Stromal cell of bone marrow (primary cell): Measurements from ENCODE around the gene SERPIND1.
"Not testable (repeated sequence)": the region's sequence is repeated elsewhere in the genome, so short reads cannot be mapped to it uniquely, and the experiment has no call there.

ENCODE experiments used
- DNase-seq: peaks from one replicate; pipeline ENCODE4 v3.0.0-alpha.2; 2012; ENCODE audit warnings: low read depth

The SERPIND1 gene, protein sequence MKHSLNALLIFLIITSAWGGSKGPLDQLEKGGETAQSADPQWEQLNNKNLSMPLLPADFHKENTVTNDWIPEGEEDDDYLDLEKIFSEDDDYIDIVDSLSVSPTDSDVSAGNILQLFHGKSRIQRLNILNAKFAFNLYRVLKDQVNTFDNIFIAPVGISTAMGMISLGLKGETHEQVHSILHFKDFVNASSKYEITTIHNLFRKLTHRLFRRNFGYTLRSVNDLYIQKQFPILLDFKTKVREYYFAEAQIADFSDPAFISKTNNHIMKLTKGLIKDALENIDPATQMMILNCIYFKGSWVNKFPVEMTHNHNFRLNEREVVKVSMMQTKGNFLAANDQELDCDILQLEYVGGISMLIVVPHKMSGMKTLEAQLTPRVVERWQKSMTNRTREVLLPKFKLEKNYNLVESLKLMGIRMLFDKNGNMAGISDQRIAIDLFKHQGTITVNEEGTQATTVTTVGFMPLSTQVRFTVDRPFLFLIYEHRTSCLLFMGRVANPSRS

DNA sequence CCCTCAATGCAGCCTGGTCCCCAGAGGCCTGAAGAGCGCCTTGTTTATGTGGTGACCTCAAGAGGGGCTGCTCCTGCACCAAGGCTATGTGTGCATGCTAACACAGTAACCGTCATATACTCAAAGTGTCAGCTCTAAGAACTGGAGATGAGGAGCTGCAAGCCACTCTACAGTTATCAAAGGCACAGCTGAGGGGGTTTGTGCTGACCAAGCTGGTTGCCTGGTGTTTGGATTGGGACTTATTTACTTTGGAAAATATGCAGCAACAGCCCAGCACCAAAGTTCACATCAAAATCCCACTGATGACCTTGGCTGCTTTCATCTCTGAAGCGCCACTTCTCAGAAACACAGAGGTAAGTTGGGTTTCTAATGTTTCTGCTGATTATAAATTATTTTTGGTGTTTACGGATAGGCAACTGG, at the start of gene SERPIND1:
Gene SERPIND1, plus strand, starts transcription at position 321 of the 420 bp plus-strand sequence. CDS start 5,200 bp downstream, outside the sequence.
- no peak for DNase-seq

DNA sequence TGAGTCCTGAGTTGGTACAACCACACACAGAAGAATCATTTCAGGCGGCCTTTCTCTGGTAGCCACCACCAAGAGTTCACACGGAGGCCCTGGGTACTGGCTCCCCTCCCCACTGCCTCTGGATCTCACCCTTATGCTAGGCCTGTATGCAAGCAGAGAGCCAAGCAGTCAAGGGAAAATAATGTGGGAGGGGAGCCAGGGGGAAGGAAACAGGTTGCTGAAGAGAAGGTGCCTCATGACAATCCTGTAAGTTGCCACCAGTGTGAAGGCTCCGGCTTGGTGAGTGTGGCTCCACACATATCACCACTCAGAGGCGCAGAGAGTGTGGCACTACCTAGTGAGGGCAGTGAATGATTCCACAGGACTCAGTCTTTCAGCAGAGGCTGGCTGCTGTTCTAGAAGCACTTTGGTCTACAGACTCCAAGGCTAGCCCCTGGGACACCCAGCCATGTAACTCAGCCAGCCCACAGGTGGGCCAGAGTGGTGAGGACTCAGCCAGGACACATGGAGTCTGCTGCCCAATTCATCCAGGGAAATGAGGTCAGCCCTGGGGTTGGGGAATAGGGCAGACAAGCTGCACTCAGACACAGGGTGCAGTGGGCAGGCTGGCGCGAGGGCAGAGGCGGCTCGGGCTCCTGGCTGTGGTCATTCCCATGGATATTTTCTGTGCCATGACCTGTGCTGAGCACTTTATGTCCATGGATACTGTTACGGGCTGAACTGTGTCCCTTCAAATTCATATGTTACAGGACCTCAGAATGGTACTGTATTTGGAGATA, 49.0 kb upstream of the SERPIND1 start:
- no peak for DNase-seq

DNA sequence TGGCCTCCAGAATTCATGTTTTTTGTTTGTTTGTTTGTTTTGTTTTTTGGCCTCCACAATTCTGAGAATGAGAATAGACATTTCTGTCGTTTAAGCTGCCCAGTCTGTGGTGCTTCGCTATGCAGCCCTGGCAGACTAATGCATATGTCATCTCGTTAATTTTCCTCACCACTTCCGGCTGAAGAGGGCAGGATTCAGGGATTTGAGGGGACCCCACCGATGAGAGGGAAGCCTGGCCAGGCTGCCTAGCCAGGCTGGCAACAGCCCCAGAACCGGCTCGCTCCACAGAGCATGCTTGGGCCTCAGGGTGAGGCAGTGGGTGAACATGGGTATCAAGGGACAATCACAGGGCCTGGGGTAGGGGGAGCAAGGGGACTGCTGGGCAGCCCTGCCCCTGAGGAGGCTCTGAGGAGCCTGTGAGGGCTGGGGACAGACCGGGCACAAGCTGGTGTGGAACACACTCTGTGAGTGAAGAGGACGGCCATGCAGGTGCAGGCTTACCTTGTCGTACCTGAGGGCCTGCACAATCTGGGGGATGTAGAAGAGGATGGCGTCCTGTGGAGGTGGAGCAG, 47.8 kb upstream of the SERPIND1 start:
- DNase-seq, result no peak

DNA sequence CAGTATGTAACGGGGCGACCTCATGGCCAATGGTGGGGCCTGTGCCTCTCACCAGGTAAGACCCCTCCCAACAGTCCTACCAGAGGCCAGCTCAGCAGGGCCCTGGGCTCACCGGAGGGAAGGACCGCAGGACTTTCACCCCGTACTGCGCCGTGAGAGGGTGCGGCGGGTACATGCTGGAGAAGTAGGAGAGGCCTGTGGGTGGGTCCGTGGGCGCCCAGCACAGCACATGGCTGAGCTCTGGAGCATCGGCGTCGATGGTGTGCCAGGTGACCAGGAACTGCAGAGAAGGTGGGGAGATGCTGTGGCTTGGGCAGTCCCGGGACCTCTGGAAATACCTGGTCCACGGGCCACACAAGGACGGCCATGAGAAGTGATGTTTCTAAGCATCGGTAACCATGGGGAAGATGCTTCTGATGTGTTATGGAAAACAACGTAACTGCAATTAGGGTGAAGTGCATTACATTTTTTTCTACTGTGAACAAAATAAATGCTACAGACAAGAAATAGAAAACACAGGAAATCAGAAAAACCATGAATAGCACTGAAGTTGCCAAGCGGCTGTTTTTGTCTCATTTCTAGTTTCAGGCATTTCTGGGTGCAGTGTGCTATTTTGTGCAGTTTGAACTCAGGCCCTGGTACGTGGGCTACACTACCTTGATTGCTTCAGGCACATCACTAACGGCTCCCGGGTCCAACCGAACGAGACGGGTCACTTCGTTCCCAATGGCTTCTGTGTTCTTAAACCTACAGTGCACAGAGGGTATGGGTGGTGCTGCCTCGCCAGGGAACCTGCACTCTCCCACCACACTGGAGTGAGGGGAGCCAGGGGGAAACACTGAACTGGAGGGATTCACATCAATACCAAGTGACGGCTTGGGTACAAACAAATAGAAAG, 46.5 kb upstream of the SERPIND1 start:
- DNase-seq, result no peak

DNA sequence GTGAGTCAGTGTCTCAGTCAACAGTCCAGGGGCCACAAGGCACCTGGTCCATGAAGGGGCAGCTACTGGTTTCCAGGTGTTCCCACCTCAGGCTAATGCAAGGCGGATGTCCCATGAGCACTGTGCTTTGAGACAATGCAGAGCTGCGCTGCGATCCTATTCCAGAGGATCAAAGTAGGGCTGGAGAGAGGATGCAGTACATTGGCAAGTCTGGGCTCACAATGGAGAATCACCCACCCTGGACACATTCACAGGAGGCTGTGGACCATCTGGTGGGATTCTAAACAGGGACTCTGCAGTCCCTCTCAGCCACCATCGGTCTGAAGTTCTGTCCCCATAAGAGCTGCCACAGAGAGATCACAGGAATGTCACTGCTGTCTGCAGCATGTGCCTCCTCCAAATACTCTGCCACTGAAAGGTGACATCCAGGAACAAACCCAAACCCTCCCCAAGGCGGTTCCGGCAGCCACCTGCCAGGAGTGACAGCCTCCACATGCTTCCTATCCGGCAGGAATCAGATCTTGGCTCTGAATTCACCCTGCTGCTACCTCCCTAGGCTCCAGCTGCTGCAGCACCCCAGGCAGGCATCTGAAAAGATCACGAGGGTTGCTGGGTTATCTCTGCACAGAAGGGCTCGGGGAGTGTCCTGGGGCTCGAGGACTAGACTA, 45.3 kb upstream of the SERPIND1 start:
- no peak for DNase-seq

DNA sequence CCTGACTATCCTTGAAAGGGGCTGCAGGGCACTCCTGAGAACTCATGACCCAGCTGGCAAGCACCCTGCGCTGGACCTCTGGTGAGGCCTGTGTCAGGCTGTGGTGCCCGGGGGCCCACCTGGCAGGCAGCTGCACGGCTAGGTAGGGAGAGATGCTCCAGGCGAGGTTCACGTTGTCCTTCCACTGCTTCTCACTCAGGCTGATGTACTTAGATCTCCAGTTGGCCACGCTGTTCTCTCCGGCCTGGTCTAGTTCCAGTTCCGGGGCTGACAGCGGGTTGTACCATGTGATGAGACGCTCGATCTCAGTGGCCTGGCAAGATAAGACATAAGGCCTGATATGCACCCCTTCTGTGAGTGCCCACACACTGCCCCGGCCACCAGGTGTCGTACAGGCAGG, 44.7 kb upstream of the SERPIND1 start:
- no peak for DNase-seq

DNA sequence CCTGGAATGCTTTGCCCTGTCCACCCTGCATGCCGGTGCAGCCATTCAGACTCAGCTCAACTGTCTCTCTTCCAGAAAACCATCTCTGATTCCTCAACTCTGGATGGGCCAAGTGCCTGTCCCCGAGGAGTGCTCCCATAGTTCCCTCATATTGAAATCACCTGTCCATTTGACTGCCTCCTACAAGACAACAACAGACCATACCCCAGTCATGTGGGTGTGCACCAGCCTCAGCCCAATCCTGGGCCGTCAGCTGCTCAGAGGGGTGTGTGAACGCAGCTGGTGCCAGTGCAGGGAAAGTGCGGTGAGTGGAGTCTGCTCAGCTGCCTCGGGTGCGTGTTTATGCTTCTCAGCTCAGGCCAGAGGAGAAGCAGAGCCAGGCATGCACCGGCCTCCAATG, 41.5 kb upstream of the SERPIND1 start:
- not testable (repeated sequence) for DNase-seq

DNA sequence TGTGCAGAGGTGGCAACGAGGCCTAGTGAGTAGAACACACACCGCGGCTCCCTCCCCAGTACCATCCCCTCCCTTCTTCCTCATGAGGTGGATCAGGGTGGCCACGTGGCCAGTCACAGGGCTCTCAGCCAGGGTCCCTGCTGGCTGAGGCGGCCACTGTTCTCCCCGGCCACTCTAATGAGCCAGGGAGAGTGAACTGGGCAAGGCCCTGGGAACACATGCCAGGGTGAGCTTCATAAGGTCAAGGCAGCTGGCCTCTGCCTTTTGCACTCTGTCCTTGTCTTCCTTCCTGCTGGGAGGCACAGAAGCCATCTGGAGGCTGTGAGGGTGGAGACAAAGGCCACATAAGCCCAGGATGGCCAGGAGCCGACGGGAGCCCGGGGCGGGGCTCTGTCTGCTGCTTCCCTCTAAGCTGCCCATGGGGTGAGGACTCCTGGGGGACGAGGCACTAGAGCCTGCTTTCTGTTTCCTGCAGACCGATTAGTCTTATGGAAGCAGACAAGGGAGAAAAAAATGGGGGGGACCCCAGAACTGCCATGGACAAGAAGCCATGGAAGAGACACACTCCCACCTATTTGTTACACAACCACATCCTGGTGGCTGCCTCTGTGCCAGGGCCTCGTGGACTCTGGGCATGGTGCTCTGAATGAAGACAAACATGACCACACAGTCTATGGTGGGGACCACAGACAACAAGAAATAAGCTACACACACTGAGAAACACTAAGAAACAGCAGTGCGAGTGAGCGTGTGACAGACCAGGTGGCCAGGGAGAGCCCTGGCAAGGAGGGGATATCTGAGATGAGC, 38.4 kb upstream of the SERPIND1 start:
- DNase-seq, result not testable (repeated sequence)

DNA sequence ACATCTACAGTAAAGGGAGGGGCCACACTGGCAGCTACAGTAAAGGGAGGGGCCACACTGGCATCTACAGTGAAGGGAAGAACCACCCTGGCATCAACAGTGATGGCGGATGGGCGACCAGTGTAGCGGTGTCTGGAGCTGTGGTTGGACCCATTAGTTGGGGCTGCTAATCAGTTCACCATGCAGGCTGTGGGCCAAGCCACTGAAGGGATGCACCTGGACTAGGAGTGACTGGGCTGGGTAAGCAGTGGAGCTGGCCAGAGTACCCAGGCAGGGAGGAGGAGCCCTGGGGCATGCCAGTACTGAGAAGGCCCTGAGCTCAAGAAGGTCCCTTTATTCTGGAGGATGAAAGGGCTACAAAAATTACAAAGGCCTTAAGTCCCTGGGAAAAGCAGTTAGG, 37.0 kb upstream of the SERPIND1 start:
- DNase-seq, result not testable (repeated sequence)

DNA sequence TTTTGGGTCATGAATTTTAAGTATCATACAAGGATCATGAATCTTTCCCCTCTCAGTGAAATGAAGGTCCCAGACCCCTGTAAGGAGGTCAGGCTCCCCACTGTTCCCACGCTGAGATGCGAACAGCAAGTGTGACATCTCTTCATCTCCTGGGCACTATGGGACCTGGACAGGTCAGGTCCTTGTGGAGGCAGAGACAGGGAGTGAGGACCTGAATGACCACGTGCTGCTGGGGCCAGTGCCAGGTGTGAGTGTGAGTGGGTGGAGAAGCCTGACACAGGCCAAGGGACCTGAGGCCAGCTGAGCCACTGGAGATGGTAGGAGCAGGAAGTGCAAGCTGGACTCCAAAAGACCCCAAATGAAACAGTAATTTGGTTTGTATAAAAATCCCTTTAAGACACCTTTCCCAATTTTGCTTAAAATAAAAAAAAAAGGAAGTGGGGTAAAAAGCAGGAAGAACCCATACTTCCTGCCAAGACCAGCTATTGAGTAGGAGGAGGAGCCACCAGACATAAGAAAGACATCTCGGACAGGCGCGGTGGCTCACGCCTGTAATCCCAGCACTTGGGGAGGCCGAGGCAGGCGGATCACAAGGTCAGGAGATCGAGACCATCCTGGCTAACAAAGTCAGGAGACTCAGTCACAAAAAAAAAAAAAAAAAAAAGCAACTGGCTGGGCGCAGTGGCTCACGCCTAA, 35.4 kb upstream of the SERPIND1 start:
- no peak for DNase-seq

DNA sequence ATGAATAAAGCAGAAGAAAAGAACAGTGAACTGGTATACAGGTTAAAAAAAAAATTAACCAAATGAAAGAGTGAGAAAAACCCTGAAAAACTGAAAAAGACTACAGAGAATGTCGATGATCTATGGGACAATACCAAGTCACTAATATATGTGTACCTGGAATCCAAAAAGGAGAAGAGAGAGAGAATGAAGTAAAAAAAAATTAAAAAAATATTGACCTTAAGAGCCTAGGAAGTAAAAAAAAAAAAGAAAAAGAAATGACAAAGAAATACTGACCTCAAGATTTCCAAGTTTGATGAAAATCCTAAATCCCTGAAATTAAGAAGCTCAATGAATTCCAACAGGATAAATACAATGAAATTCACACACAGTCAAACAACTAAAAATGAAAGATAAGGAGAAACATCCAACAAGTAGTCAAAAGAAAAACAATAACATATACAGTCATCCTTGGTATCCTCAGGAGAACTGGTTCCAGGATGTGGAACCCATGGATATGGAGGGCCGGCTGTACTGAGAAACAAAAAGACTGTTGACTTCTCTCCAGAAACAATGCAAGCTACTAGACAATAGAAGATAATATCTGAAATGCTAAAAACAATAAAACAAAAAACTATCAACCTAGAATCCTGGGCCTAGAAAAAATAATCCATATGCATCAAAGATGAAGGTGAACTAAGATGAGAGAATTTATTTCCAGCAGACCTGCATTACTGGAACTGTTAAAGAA, 33.5 kb upstream of the SERPIND1 start:
- DNase-seq, result no peak

DNA sequence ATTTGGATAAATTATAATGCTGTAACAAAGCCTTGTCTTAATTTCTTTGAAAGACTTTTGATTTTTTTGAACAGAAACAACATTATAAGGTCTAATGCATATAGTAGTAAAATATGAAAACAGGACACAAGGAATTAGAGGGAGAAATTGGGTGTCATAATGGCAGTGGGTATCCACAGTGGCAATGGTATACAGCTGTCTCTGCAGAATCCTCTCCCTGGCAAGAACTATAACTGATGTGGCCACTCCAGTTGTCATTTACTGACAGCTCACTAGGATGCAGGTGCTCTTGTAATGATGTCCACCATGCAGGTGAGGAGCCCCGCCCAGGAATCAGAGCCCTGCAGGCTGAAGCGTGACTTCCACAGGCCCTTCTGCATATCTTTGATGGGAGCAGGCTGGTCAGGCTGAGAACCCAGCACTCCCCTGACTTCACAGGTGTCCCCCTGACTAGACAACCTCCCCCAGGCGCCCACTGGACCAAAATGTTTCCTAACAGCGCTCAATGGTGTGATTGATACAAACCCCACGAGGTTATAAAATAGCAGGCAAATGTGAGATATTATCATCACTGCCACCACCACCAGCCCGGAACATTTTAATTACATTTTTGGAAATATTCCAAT, 32.8 kb upstream of the SERPIND1 start:
- DNase-seq, result no peak

DNA sequence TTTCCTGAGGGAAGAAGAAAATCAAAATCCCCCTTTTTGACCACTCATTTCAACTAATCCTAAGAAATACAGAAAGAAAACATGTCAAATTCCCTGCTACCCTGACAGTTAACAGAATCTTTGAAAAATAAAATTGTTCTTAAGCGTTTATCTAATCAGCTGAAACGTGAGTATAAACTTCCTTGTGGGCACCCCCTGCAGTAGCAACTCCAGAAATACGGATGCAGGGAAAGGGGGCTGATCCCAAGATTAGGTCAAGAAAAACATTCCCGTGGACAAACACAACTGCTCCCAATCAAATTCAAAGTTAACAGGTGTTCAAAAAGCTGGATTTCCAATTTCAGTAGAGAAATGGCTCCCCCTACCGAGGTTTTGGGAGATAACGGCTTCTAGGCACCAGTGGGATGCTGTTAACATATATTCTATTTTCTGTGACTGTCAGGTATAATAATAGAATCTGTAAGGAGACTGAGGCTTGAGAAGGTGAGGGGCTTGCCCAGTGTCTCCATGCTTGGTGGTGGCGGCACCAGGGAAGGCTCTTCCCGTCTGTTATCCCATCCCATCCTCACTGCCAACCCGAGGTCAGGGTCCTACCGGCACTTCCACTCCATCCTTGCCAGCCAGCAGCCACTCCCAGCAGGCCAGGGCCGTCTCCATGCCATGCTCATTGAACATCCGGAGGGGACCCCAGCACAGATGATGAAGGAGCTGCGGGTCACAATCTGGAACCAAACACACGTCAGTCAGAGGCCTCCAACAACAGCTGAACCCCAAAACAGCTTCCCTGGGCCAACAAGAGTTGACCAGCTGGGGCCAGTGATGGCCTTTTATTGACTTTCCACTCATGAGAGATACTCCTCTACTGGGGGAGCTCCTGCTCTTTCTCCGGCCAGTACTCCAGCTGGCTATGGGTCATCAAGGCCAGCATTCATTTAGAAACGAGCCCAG, 32.0 kb upstream of the SERPIND1 start:
- DNase-seq, result no peak

DNA sequence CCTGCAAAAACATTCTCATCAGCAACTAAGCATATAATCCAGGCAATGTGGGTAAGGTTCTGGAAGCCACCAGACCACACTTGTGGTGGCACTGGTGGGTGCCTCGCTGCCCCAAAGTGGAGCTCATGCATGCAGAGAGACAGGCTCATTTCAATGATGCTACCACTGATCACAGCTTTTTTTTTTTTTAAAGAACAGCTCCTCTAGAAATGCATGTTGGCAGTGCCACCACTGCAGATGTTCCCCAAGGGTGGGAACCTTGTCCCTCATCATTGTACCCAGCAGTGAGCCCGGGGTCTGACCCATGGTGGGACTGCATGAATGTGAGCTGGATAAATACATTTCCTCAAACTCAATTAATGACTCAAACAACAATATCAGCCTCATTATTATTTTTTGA, 31.1 kb upstream of the SERPIND1 start:
- DNase-seq, result no peak

DNA sequence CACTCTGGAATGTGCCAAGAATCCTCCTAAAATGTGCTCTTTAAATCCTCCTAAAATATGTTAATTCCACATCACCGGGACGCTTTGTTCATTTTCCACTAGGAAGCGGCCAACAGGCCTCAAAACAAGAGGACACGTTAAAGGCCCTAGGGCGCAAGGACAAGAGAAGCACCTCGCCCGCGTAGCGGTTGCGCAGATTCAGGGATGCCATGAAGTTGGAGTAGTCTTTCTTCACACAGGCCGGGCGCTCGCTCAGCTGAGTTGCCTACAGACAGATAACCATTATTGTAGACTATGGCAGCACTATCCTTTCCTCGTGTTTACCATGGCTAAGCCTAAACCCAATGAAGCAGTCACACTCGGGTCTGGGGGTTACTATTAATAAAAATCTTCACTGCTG, 29.5 kb upstream of the SERPIND1 start:
- no peak for DNase-seq

DNA sequence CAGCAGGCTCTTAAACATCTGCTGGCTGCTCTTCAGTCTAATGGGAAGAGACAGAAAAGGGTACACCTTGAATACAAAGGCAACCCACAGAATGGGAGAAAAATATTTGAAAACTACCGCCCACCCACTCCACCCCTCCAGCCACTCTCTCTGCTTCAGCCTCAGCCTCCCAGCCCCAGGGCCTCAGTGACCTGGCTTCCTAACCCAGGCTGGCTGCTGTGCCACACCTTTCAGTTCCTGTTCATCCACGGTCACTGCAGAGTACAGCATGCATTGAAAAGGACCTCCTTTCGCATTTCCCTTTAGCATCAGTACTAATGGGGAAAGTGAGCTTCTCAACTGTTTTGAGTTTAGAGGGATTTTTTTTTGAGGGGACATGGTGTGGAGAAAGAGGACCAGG, 28.8 kb upstream of the SERPIND1 start:
- no peak for DNase-seq

DNA sequence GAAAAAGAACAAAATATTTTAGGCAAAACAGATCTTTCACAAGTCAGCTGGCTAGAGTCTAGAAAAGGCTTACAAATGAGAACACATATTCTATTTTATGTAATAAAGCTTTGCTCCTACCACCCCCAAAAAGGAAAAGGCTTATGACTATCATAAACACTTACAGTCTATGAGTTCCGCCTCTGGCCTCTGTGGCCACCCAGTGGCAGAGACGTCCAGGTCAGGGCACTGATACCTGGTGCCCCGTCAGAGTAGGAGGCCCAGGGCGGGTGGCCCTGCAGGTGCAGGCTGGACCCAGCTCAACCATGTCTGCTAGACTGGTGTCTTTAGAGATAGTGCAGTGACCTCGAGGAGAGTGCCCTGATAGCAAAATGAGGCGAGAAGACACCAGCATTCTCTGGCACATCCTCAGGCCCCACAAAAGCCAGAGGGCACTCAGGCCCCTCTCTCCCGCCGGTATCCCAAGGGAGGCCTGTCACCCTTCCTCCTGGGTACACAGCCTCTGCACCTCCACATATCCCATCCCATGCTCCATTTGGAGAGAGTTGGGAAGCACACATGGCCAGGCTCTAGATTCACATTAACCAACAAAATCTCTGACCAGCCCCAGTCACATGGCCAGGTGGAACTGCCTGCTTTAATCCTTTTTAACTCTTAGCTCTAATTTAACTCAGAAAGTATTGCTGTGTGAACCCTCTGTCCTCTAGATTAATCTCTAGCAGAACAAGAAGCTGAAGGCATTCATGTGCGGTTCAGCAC, 27.3 kb upstream of the SERPIND1 start:
- no peak for DNase-seq
